Measurements from ENCODE around the gene TEX10.

- TF ChIP-seq CTCF (IDR thresholded peaks at IDR 0.05) (no peak), EP300 (IDR thresholded peaks at IDR 0.05) (no peak)
These were observed 83.1 kb downstream of the TEX10 start for GRCh38 chr9:100269656-100270055.

Data from ovary (tissue), 3 donors.